SH-SY5Y (cell line): ENCODE measurements around the gene EMP2.

Experiments used
- GATA2 ChIP-seq: IDR thresholded peaks from 2 replicates; pipeline ENCODE4 v1.6.1; 2011; ENCODE audit warnings: mild to moderate bottlenecking, low read depth, low read length
- GATA3 ChIP-seq: IDR thresholded peaks from 2 replicates; pipeline ENCODE4 v1.6.1; 2011; ENCODE audit warnings: low read depth, mild to moderate bottlenecking, low read length, moderate library complexity

DNA sequence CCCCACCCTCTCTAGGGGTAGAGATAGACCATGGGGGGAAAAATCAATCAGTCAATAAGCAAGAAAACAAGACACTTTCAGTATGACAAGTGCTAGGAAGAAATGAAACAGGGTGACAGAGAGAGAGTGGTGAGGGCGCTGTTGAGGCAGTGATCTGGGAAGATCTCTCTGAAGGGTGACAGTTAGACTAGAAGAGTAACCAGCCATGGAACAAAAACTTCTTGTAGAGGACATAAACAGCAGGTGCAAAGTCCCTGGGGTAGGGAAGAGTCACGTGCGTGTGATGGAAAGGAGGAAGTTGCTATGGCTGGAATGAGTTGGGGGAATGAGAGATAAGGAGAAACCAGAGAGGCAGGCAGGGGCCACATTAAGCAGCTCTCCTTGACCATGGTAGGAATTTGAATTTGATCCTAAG, 16.8 kb upstream of the EMP2 start:
- TF ChIP-seq GATA2: no peak
- no peak for TF ChIP-seq GATA3
